CD4-positive, alpha-beta T cell (primary cell): ENCODE results near the gene SHISA7. TPM values are rescaled to one million over a fixed set of nuclear protein-coding genes. Genes with fewer than 3 reads are reported as not detected.

ENCODE experiments used
- ATAC-seq: fragments of 200-7000 bp; cut with Tn5 transposase; one replicate; pipeline ENCODE4 v1.10.0; 2022; ENCODE audit warnings: mild to moderate bottlenecking; ENCODE audit not compliant: poor library complexity
- CTCF ChIA-PET: fragments of 350-600 bp; sonication (Branson Sonifier 250); formaldehyde crosslinking; loops from one replicate; lab custom pipeline; 2021; ENCODE audit warnings: antibody characterized with exemption, inconsistent platforms; lab: Charles Lee
- POLR2A ChIA-PET: fragments of 350-600 bp; sonication (Branson Sonifier 250); formaldehyde crosslinking; loops from one replicate; lab custom pipeline; 2021; ENCODE audit warnings: antibody characterized with exemption, inconsistent platforms; lab: Charles Lee
- DNase-seq, 14 experiments: peaks; one replicate each; pipeline ENCODE4 v3.0.0-alpha.2; 2013 to 2020; ENCODE audit warnings: mixed read lengths in 2 of 14
- H3K27ac ChIP-seq, 2 donors: one replicate each; pipeline versions ENCODE4 v1.5.1 to v1.7.0; 2013; ENCODE audit warnings: low read length in 2 of 2, low read depth in 1 of 2, mild to moderate bottlenecking in 1 of 2
- H3K27me3 ChIP-seq, 2 experiments: 1 replicate in 1 of 2; 2 replicates in 1 of 2; pipeline versions ENCODE4 v1.6.1 to v1.7.0; 2013; ENCODE audit warnings: low read length in 2 of 2, control low read depth in 1 of 2, mild to moderate bottlenecking in 1 of 2, moderate library complexity in 1 of 2; ENCODE audit not compliant: insufficient read depth in 2 of 2, control insufficient read depth in 1 of 2
- H3K36me3 ChIP-seq: one replicate; pipeline ENCODE4 v1.6.1; 2013; ENCODE audit warnings: low read length, control low read depth; ENCODE audit not compliant: insufficient read depth
- H3K4me1 ChIP-seq: one replicate; pipeline ENCODE4 v1.6.1; 2013; ENCODE audit warnings: low read length, control low read depth; ENCODE audit not compliant: insufficient read depth
- H3K4me3 ChIP-seq: one replicate; pipeline ENCODE4 v1.5.1; 2013; ENCODE audit warnings: mild to moderate bottlenecking, low read length, moderate library complexity
- H3K9me3 ChIP-seq, 2 experiments: 1 replicate in 1 of 2; 2 replicates in 1 of 2; pipeline versions ENCODE4 v1.6.1 to v1.7.0; 2013; ENCODE audit warnings: low read length in 2 of 2, mild to moderate bottlenecking in 2 of 2, control low read depth in 1 of 2, moderate library complexity in 1 of 2; ENCODE audit not compliant: control insufficient read depth in 1 of 2, insufficient read depth in 1 of 2
- H3K27ac Mint-ChIP-seq: one replicate; pipeline ENCODE4 v1.8.0; 2020; ENCODE audit warnings: mixed read lengths
- H3K27me3 Mint-ChIP-seq: one replicate; pipeline ENCODE4 v1.8.0; 2021; ENCODE audit warnings: mixed read lengths
- H3K36me3 Mint-ChIP-seq: one replicate; pipeline ENCODE4 v1.8.0; 2021; ENCODE audit warnings: low read depth, mixed read lengths
- H3K4me1 Mint-ChIP-seq: one replicate; pipeline ENCODE4 v1.8.0; 2021; ENCODE audit warnings: low read depth, mixed read lengths
- H3K4me3 Mint-ChIP-seq: one replicate; pipeline ENCODE4 v1.8.0; 2020; ENCODE audit warnings: mild to moderate bottlenecking, mixed read lengths
- H3K9me3 Mint-ChIP-seq: one replicate; pipeline ENCODE4 v1.8.0; 2020; ENCODE audit warnings: mixed read lengths
- CTCF ChIP-seq: fragments of 200-600 bp; IDR thresholded peaks from one replicate; pipeline ENCODE4 v1.8.0; 2022; ENCODE audit warnings: antibody characterized with exemption, mild to moderate bottlenecking
- intact Hi-C, 2 experiments: fragments of 100-400 bp; cut with DNase I in 1 of 2; cut with micrococcal nuclease in 1 of 2; formaldehyde crosslinking; loops; one replicate each; pipeline versions ENCODE4 v1.15.1 to v1.9.0; 2023 to 2025; cut with DNase I, micrococcal nuclease
- total RNA-seq, 174 experiments: library from RNA in 2 of 174; stranded (reverse) in 2 of 174; gene quantifications; one replicate each; pipeline ENCODE4 v1.2.3 and lab custom pipeline; 2021 to 2026

The SHISA7 gene
- total RNA-seq, 2 experiments from 2014 or later: not detected

DNA sequence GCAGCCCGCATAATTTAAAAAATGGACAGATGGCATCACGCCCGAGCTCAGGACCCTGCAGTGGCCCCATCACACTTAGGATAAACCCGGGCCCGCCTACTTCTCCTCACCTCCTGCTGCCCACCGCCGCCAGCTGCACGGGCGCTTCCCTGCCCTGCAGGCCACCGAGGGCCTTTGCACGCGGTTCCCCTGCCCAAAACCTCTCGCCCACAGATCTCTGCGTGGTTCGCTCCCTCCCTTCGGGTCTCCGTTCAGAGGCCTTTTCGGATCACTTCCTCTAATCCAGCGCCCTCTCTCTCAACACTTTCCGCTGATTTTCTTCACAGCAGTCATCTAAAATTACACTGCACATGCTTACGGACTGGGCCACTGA is 1.8 kb downstream of the SHISA7 start:
- peaks cover 28% of the 10 kb centered on the region for H3K4me1 ChIP-seq
- H3K36me3 ChIP-seq: no peaks in the 10 kb centered on the region
- no peaks in the 10 kb centered on the region for H3K36me3 Mint-ChIP-seq
- CTCF ChIA-PET: no interaction called here
- TF ChIP-seq CTCF: no peak
- peaks cover 86% of the 10 kb centered on the region for H3K27me3 Mint-ChIP-seq
- no peak overlapping the region for H3K4me3 ChIP-seq
- H3K27ac Mint-ChIP-seq: no peak overlapping the region
- peaks cover 0 to 34% of the 10 kb centered on the region in 2 experiments for H3K9me3 ChIP-seq
- DNase-seq (no peak), ATAC-seq (no peak)
- H3K27me3 ChIP-seq: peaks cover 68 to 84% of the 10 kb centered on the region in 2 experiments
- peaks cover 33% of the 10 kb centered on the region for H3K4me1 Mint-ChIP-seq
- no peaks in the 10 kb centered on the region for H3K9me3 Mint-ChIP-seq
- peak overlapping the region; percentile 22 for H3K4me3 Mint-ChIP-seq
- intact Hi-C loops: no loop called here
- no peak overlapping the region for H3K27ac ChIP-seq
- POLR2A ChIA-PET: no interaction called here

GRCh38 chr19:55440411-55441105 is 2.5 kb downstream of the SHISA7 start:
- Mint-ChIP-seq H3K27ac (no peak overlapping the region), H3K4me1 (peaks cover 33% of the 10 kb centered on the region), H3K27me3 (peaks cover 80% of the 10 kb centered on the region), H3K4me3 (no peak overlapping the region), H3K36me3 (no peaks in the 10 kb centered on the region), H3K9me3 (no peaks in the 10 kb centered on the region)
- H3K27me3 ChIP-seq: peaks cover 66 to 83% of the 10 kb centered on the region in 2 experiments
- H3K36me3 ChIP-seq: no peaks in the 10 kb centered on the region
- peaks cover 28% of the 10 kb centered on the region for H3K4me1 ChIP-seq
- ChIA-PET CTCF (no interaction called here), POLR2A (no interaction called here)
- H3K9me3 ChIP-seq: peaks cover 0 to 34% of the 10 kb centered on the region in 2 experiments
- no peak overlapping the region for H3K27ac ChIP-seq
- ATAC-seq (peak; percentile 52), DNase-seq (peak in 2 of 14 experiments; percentile 8 to 51)
- no peak for TF ChIP-seq CTCF
- no peak overlapping the region for H3K4me3 ChIP-seq
- intact Hi-C loops: no loop called here

DNA sequence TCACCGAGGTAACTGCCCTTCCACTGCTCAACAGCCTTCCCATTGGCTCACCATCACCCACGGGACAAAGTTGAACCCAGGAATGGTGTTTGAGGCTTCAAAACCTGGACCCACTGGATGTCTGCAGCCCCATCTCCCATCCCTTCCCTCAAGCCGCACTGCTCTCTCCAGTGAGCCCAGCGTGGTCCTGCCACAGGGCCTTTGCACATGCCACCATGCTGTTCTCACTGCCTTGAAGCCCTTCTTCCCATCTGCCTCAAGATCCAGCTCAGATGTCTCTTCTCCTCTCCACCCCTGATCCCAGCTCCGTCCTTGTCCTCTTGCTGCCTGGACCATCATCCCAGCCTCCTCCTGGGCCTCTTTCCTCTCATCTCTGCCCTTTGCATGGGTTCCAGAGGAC is 4.0 kb downstream of the SHISA7 start:
- CTCF ChIA-PET: no interaction called here

More for the DNA sequence above, 4.0 kb downstream of the SHISA7 start:
- peaks cover 58 to 82% of the 10 kb centered on the region in 2 experiments for H3K27me3 ChIP-seq
- TF ChIP-seq CTCF: no peak
- ATAC-seq: no peak
- Mint-ChIP-seq H3K9me3 (no peaks in the 10 kb centered on the region), H3K27ac (no peak overlapping the region), H3K36me3 (no peaks in the 10 kb centered on the region), H3K27me3 (peaks cover 67% of the 10 kb centered on the region), H3K4me3 (no peak overlapping the region), H3K4me1 (peaks cover 33% of the 10 kb centered on the region)
- POLR2A ChIA-PET: no interaction called here
- H3K4me3 ChIP-seq: no peak overlapping the region
- peaks cover 0 to 38% of the 10 kb centered on the region in 2 experiments for H3K9me3 ChIP-seq
- intact Hi-C loops: no loop called here
- no peaks in the 10 kb centered on the region for H3K36me3 ChIP-seq
- H3K4me1 ChIP-seq: peaks cover 28% of the 10 kb centered on the region
- H3K27ac ChIP-seq: no peak overlapping the region
- no peak for DNase-seq
